A549 (cell line): Measurements from ENCODE around the gene PACSIN1. TPM values are rescaled to one million over a fixed set of nuclear protein-coding genes. Genes with fewer than 3 reads are reported as not detected.

Source experiments
- ATAC-seq, 2 experiments: fragments of 200-7000 bp in 1 of 2; fragments of >200 bp in 1 of 2; cut with Nextera tagmentation in 1 of 2; cut with Tn5 transposase in 1 of 2; 3 replicates each; pipeline versions ENCODE4 v1.8.0 to v1.9.1; 2018 to 2020; ENCODE audit warnings: mild to moderate bottlenecking in 1 of 2, moderate library complexity in 1 of 2
- CTCF ChIA-PET: fragments of 300-600 bp; sonication (Branson Sonifier 250); formaldehyde crosslinking; extraction: SDS; loops from one replicate; lab custom pipeline; 2021; ENCODE audit warnings: antibody characterized with exemption, inconsistent platforms; lab: Yijun Ruan, JAX
- POLR2A ChIA-PET: fragments of 350-600 bp; formaldehyde crosslinking; extraction: SDS; loops from one replicate; lab custom pipeline; 2021; ENCODE audit warnings: antibody characterized with exemption, inconsistent platforms; lab: Yijun Ruan, JAX
- DNase-seq, 2 experiments: peaks; one replicate each; pipeline versions ENCODE4 v3.0.0 to v3.0.0-alpha.2; 2011 to 2016; ENCODE audit warnings: low read depth in 1 of 2, low spot score in 1 of 2
- FAIRE-seq: peaks from 2 replicates; lab custom pipeline; 2011; peaks lifted over from hg19 to GRCh38; lab: Jason Lieb, UNC
- H3K27ac ChIP-seq, 2 experiments: fragments of >200 bp; sonication (Bioruptor Twin); formaldehyde crosslinking; 3 replicates each; pipeline ENCODE4 v1.5.1; 2016 to 2017
- H3K4me1 ChIP-seq: fragments of >200 bp; sonication (Bioruptor Twin); formaldehyde crosslinking; 3 replicates; pipeline ENCODE4 v1.6.1; 2016
- H3K4me2 ChIP-seq: fragments of >200 bp; sonication (Bioruptor Twin); formaldehyde crosslinking; 3 replicates; pipeline ENCODE4 v1.6.1; 2016
- H3K4me3 ChIP-seq: fragments of >200 bp; sonication (Bioruptor Twin); formaldehyde crosslinking; 3 replicates; pipeline ENCODE4 v1.5.1; 2016
- H3K9me3 ChIP-seq: fragments of >200 bp; sonication (Bioruptor Twin); formaldehyde crosslinking; 3 replicates; pipeline ENCODE4 v1.6.1; 2016
- ATOH8 ChIP-seq: fragments of 250-450 bp; sonication (Bioruptor Pico); IDR thresholded peaks from 2 replicates; pipeline ENCODE4 v1.5.0; 2020; ENCODE audit warnings: low read depth, mild to moderate bottlenecking, moderate library complexity
- BCL3 ChIP-seq: fragments of >200 bp; sonication (Bioruptor Twin); formaldehyde crosslinking; IDR thresholded peaks from 3 replicates; pipeline ENCODE4 v1.6.1; 2016
- BHLHE40 ChIP-seq: IDR thresholded peaks from 2 replicates; pipeline ENCODE4 v1.6.1; 2012; ENCODE audit warnings: low read depth, low read length, inconsistent platforms
- CHD4 ChIP-seq: fragments of 200-600 bp; sonication (generic); IDR thresholded peaks from 2 replicates; pipeline ENCODE4 v1.6.1; 2016; ENCODE audit warnings: antibody characterized with exemption, mild to moderate bottlenecking, borderline replicate concordance
- CTCF ChIP-seq: fragments of >200 bp; sonication (Bioruptor Twin); formaldehyde crosslinking; IDR thresholded peaks from 3 replicates; pipeline ENCODE4 v1.5.1; 2016
- E2F6 ChIP-seq: IDR thresholded peaks from 2 replicates; pipeline ENCODE4 v1.6.1; 2012; ENCODE audit warnings: low read depth, borderline replicate concordance
- EHMT2 ChIP-seq: fragments of 200-600 bp; sonication (generic); IDR thresholded peaks from 2 replicates; pipeline ENCODE4 v1.6.1; 2016; ENCODE audit warnings: antibody characterized with exemption, low read depth, mild to moderate bottlenecking, moderate library complexity
- FOSL2 ChIP-seq, 2 experiments: fragments of 450-650 bp in 1 of 2; fragments of >200 bp in 1 of 2; sonication (Bioruptor Twin) in 1 of 2; formaldehyde crosslinking; IDR thresholded peaks; 2 replicates each; pipeline versions ENCODE4 v1.5.0 to v1.6.1; 2016 to 2020; ENCODE audit warnings: mild to moderate bottlenecking in 1 of 2, moderate library complexity in 1 of 2
- FOXS1 ChIP-seq: fragments of 250-450 bp; sonication (Bioruptor Pico); IDR thresholded peaks from 2 replicates; pipeline ENCODE4 v1.5.0; 2020; ENCODE audit warnings: mild to moderate bottlenecking, moderate library complexity
- GATA3 ChIP-seq: IDR thresholded peaks from 2 replicates; pipeline ENCODE4 v1.6.1; 2012; ENCODE audit warnings: borderline replicate concordance
- HDAC2 ChIP-seq: fragments of 200-600 bp; sonication (generic); IDR thresholded peaks from 2 replicates; pipeline ENCODE4 v1.6.1; 2016
- HOXB13 ChIP-seq: fragments of 250-450 bp; sonication (Bioruptor Pico); IDR thresholded peaks from 2 replicates; pipeline ENCODE4 v1.5.0; 2020; ENCODE audit warnings: low read depth, mild to moderate bottlenecking, moderate library complexity
- HOXB5 ChIP-seq: fragments of 250-450 bp; sonication (Bioruptor Pico); IDR thresholded peaks from 2 replicates; pipeline ENCODE4 v1.5.0; 2020; ENCODE audit warnings: mild to moderate bottlenecking, moderate library complexity
- KDM1A ChIP-seq: fragments of 200-600 bp; sonication (generic); IDR thresholded peaks from 2 replicates; pipeline ENCODE4 v1.6.1; 2016; ENCODE audit warnings: low read depth, mild to moderate bottlenecking
- MAZ ChIP-seq: fragments of 150-350 bp; IDR thresholded peaks from 2 replicates; pipeline ENCODE4 v1.6.1; 2014; ENCODE audit warnings: antibody characterized with exemption, low read depth, low read length, borderline replicate concordance
- NR3C1 ChIP-seq: fragments of >200 bp; sonication (Bioruptor Twin); formaldehyde crosslinking; IDR thresholded peaks from 3 replicates; pipeline ENCODE4 v1.6.1; 2017
- PHF8 ChIP-seq: fragments of 200-600 bp; sonication (generic); IDR thresholded peaks from 2 replicates; pipeline ENCODE4 v1.6.1; 2016; ENCODE audit warnings: low read depth, mild to moderate bottlenecking, antibody characterized with exemption, moderate library complexity, borderline replicate concordance
- POLR2A ChIP-seq: IDR thresholded peaks from 2 replicates; pipeline ENCODE4 v1.6.1; 2012; ENCODE audit warnings: mild to moderate bottlenecking, low read length
- POLR2AphosphoS2 ChIP-seq: conservative IDR thresholded peaks from 2 replicates; pipeline ENCODE4 v1.6.1; 2012; ENCODE audit warnings: low read length, improper control_type of control experiment, inconsistent platforms
- RCOR1 ChIP-seq: fragments of 150-350 bp; IDR thresholded peaks from 2 replicates; pipeline ENCODE4 v1.6.1; 2014; ENCODE audit warnings: antibody characterized with exemption, low read length, low read depth
- RFX5 ChIP-seq: fragments of 450-650 bp; IDR thresholded peaks from 2 replicates; pipeline ENCODE4 v1.7.1; 2014; ENCODE audit warnings: antibody characterized with exemption, mild to moderate bottlenecking, moderate library complexity
- SMC3 ChIP-seq: fragments of >200 bp; sonication (Bioruptor Twin); formaldehyde crosslinking; IDR thresholded peaks from 3 replicates; pipeline ENCODE4 v1.6.1; 2018; ENCODE audit warnings: inconsistent platforms
- ZFP36 ChIP-seq: fragments of 450-650 bp; IDR thresholded peaks from 2 replicates; pipeline ENCODE4 v1.6.1; 2014; ENCODE audit warnings: borderline replicate concordance; ENCODE audit not compliant: partially characterized antibody
- ZNF302 ChIP-seq: fragments of 250-450 bp; sonication (Bioruptor Pico); IDR thresholded peaks from 2 replicates; pipeline ENCODE4 v1.9.0; 2021; ENCODE audit warnings: inconsistent platforms, mild to moderate bottlenecking, moderate library complexity
- ZSCAN20 ChIP-seq: fragments of 250-450 bp; sonication (Bioruptor Pico); IDR thresholded peaks from 2 replicates; pipeline ENCODE4 v1.8.0; 2022; ENCODE audit warnings: mild to moderate bottlenecking, moderate library complexity
- WGBS: methylation state at CpG from one replicate; pipeline ENCODE4 v1.1.6; 2017; ENCODE audit errors: missing lambda C conversion rate; 5-methylcytosine and 5-hydroxymethylcytosine counted together
- polyA plus RNA-seq, 4 experiments: library from polyadenylated mRNA; depleted of rRNA in 3 of 4; stranded (reverse); fragments of >200 nt; fragmentation: RNase III in 1 of 4; extraction: RNeasy Plus Mini Kit Qiagen cat#74134 plus additional on column Dnase treatment in 1 of 4; gene quantifications; 2 replicates in 3 of 4; 3 replicates in 1 of 4; pipeline ENCODE4 v1.2.3, GENCODE V29; 2011 to 2017

PACSIN1 gene
- polyA plus RNA-seq, 2 of the 4 experiments (the other 2 are of a cell fraction), result 0.14 to 0.30 TPM

GRCh38 chr6:34535646-34536045 is 69.8 kb downstream of the PACSIN1 start (continued):
- no peak for TF ChIP-seq SMC3
- TF ChIP-seq, all 56 proteins: peak for 0

GRCh38 chr6:34536251-34536958 is 70.5 kb downstream of the PACSIN1 start:
- no peak for FAIRE-seq
- Histone ChIP-seq H3K27ac (peak overlapping the region; percentile 53 to 77), H3K9me3 (no peaks in the 10 kb centered on the region), H3K4me2 (peak overlapping the region; percentile 61), H3K4me1 (peaks cover 27% of the 10 kb centered on the region), H3K4me3 (no peak overlapping the region)
- POLR2A ChIA-PET, result no interaction called here
- TF ChIP-seq CTCF, result no peak
- TF ChIP-seq RCOR1, result no peak
- no peak for TF ChIP-seq HOXB5
- no peak for TF ChIP-seq NR3C1
- TF ChIP-seq GATA3, result no peak
- no peak for TF ChIP-seq ATOH8 (CRISPR knock-in tag)
- no peak for TF ChIP-seq BCL3
- TF ChIP-seq PHF8, result no peak
- no peak for TF ChIP-seq MAZ
- TF ChIP-seq FOXS1 (CRISPR knock-in tag), result no peak
- TF ChIP-seq RFX5, result no peak
- TF ChIP-seq FOSL2 (IDR thresholded peaks at IDR 0.05), result no peak
- TF ChIP-seq FOSL2 (CRISPR knock-in tag; IDR thresholded peaks at IDR 0.05), result no peak
- no peak for TF ChIP-seq POLR2AphosphoS2
- ATAC-seq, result peak in 1 of 2 experiments; percentile 36; a peak in 3 of 6 replicates
- 58% methylated on average over 2 of the region's 3 CpGs for WGBS
- DNase-seq, result no peak
- CTCF ChIA-PET, result interaction anchor here (1.5 to 2.6 kb wide), 3 partner anchors 9 to 76 kb away, joined by 4 to 12 read pairs (median 6); no protein-coding TSS in a partner anchor

- Histone ChIP-seq H3K27ac (peak overlapping the region; percentile 53 to 77), H3K4me2 (peak overlapping the region; percentile 61), H3K4me3 (no peak overlapping the region), H3K4me1 (peaks cover 27% of the 10 kb centered on the region), H3K9me3 (no peaks in the 10 kb centered on the region)
- no peak for FAIRE-seq
- 81% methylated on average over 15 of the region's 15 CpGs for WGBS
- TF ChIP-seq POLR2A, result no peak
- no peak for TF ChIP-seq MAZ
- no peak for TF ChIP-seq BHLHE40
- TF ChIP-seq E2F6, result no peak
- no peak for TF ChIP-seq PHF8
- TF ChIP-seq KDM1A, result peak; percentile 71; the same call in 1 of the 2 replicates
- TF ChIP-seq EHMT2, result no peak
- TF ChIP-seq CTCF, result no peak
- no peak for TF ChIP-seq ZSCAN20
- peak; percentile 58 for TF ChIP-seq ZFP36
- TF ChIP-seq HDAC2, result peak; percentile 62; the same call in 1 of the 2 replicates
- no peak for TF ChIP-seq ZNF302 (CRISPR knock-in tag)
- no peak for TF ChIP-seq HOXB13
- peak; percentile 34; the same call in 1 of the 2 replicates for TF ChIP-seq CHD4
- CTCF ChIA-PET, result interaction anchor here (0.8 to 2.6 kb wide), 3 partner anchors 10 to 383 kb away, joined by 3 to 12 read pairs (median 6); no protein-coding TSS in a partner anchor
- POLR2A ChIA-PET, result no interaction called here
- no peak for ATAC-seq
- no peak for DNase-seq
Measured at GRCh38 chr6:34536959-34537848, 71.3 kb downstream of the PACSIN1 start.
